NCI-H345 (cell line): Measurements from ENCODE around the gene TRMT61B.

Source experiments
- DNase-seq: peaks from one replicate; lab custom pipeline; 2025; lab: John Stamatoyannopoulos, UW

TRMT61B gene

GRCh38 chr2:28855977-28856376, 14.1 kb downstream of the TRMT61B start:
- DNase-seq: no peak

DNA sequence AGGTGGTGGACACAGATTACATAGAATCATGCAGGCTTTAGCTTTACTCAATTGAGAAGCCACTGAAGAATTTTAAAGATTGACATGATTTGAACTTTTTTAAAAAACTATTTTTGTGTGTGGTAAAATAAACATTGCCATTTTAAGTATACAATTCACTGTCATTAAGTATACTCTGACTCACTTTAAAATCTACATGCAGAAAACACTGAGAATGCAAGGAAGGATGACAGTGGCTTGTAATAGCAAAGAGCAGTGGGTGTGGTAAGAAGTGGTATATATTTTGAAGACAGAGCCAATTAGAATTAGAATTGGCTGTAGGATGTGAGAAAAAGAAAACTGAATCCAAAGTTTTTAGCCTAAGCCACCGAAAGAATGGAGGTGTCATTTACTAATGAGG, 14.9 kb downstream of the TRMT61B start:
- no peak for DNase-seq

DNA sequence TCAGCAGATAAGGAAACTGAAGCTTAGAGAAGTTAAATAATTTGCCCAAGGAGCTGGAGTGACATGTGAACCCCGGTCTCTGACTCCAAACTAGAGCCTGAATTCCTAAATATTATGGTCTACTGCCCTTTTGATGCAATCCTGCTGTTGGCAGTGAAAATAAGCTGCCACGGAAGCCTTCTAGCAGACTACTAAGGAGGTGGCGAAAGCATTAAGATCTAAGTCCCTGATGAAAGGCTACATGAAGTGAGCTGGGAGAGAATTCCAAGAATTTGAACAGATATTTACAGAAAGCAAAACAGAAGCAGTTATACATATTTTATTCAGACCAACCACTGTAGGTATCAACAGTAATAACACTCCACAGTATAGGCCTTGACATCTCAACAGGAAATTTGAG, 28.1 kb downstream of the TRMT61B start:
- no peak for DNase-seq

DNA sequence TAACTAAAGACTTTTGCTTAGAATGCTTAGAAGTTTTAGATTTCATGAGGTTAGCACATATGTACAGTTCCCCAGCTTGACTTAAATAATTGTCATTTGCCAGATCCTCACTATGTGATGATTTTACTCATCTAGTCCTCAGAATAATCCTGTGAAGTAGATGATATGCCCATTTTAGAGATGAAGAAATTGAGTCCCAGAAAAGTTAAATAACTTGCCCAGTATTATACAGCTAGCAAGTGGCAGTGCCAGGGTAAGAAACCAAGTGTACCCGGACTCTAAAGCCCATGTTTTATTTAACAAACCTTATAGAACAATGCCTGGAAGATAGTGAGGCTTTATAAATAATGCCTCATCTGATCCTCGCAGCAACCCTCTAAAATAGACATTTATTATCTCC, 31.1 kb downstream of the TRMT61B start:
- DNase-seq: no peak

DNA sequence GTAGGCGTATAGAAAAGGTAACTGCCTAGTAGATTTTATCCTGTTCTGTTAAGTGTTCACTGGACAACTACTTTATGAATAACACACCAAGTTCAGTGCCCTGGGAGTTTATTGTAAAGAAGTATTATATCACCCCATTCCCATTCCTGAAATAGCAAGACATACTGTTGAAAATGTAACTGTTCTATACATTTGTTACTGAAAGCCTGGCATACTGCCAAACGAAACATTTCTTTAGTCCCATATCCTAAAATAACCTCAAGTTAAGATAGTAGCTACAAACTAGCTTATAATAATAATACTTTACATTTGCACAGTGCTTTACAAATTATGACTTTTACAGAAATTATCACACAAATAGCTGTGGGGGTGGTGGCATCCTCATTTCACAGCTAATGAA, 34.3 kb downstream of the TRMT61B start:
- no peak for DNase-seq

DNA sequence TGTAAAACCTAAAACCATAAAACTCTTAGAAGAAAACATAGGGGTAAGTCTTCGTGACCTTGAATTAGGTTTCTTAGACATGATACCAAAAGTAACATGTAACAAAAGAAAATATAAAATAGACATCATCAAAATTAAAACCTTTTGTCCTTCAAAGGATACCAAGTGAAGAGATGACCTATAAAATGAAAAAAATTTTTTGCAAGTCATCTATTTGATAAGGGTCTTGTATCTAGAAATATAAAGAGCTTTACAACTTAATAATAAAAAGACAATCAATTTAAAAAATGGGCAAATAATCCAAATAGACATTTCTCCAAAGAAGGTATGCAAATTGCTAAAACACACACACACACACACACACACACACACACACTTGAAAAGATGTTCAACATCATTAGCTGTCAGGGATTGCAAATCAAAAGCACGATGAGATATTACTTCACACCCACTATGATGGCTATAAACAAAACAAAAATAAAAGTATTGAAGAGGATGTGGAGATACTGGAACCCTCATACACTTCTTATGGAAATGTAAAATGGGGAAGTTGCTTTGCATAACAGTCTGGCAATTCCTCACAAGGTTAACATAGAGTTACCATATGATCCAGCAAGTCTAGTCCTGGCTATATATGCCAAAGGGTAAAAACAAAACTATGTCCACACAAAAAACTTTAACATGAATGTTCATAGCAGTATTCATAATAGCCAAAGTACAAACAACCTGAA, 36.2 kb downstream of the TRMT61B start:
- no peak for DNase-seq

DNA sequence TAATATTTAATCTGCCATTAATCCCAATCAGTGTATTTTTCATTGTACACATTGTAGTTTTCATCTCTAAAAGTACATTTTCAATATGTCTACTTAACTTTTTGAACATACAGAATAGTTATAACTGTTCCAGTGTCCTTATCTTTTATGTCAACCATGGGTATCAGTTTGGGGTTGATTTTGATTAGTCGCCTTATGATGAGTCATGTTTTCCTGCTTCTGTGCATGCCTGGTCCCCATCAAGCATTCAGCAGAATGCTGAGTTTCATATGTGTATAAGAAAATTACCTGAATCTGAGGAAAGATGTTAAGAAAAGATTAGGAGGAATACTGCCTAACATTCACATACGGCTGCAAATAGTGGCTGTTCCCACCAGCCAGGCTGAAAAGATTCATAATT, 41.7 kb downstream of the TRMT61B start:
- no peak for DNase-seq

- DNase-seq: no peak
Measured at GRCh38 chr2:28824870-28825269, 45.2 kb downstream of the TRMT61B start.

DNA sequence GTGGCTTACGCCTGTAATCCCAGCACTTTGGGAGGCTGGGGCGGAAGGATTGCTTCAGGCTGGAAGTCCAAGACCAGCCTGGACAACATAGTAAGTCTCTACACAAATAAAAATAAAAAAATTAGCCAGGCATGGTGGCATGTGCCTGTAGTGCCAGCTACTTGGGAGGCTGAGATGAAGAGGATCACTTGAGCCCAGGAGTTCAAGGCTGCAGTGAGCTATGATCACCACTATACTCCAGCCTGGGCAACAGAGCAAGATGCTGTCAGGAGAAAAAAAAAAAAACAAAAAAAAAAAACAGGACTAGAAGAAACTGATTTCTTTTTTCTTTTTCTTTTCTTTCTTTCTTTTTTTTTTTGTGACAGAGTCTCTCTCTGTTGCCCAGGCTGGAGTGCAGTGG, 45.9 kb downstream of the TRMT61B start:
- DNase-seq: no peak

DNA sequence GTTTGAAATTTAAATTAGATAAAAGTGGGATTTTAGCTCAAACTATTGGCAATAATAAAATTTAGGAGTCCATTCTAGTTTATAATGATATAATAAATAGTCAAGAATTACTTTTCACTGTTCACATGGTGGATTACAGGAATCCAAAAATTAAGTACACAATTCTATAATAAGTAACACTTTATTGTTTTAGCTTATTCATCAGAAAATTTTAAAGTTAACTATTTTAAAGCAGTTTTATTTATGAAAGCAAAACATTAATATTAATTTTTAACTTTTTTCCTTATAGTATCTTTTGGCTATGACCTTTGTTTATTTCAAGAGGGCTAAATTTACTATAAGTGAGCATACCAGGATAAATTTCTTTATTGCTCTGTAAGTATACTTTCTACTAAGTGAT, 48.1 kb downstream of the TRMT61B start:
- no peak for DNase-seq

DNA sequence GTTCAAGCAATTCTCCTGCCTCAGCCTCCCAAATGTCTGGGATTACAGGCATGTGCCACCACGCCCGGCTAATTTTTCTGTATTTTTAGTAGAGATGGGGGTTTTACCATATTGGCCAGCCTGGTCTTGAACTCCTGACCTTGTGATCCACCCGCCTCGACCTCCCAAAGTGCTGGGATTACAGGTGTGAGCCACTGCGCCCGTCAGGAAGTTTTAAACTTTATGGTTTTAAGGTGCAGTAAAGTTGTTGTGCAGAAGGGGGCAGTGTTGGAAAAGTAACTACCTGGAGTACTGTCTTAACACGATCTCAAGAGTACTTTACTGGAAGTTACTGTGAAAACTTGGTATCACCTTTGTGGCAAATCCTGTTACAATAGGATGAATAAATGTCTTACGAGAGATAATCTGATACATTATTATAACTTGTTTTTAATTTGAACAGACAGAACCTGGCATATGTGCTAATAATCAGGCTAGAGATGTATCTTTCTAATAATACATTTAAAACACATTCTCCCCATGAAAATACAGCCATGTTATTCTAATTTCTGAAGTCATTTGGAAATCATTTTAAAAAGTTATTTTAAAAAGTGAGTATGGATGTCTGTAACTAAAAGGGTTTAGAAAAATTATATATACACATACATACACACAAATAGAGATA, 48.7 kb downstream of the TRMT61B start:
- peak; percentile 57 for DNase-seq

DNA sequence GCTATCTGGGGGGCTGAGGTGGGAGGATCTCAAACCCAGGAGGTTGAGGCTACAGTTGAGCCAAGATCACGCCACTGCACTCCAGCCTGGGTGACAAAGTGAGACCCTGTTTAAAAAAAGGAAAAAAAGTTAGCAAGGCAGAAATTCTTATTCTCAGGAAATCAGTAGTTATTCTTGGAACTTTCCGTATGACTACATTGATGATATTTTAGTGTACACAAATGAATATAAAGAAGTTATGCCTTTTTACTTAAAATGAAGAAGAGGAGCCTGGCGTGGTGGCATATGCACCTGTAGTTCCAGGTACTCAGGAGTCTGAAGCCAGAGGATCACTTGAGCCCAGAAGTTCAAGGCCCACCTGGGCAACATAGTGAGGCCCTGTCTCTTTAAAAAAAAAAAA, 52.1 kb downstream of the TRMT61B start:
- no peak for DNase-seq

- peak; percentile 91 for DNase-seq
Measured at GRCh38 chr2:28810384-28811285, 59.5 kb downstream of the TRMT61B start, which contains the start of gene SPDYA. SPDYA (plus strand) TSS chr2:28810834; CDS start chr2:28816015, 5,181 bp downstream.

DNA sequence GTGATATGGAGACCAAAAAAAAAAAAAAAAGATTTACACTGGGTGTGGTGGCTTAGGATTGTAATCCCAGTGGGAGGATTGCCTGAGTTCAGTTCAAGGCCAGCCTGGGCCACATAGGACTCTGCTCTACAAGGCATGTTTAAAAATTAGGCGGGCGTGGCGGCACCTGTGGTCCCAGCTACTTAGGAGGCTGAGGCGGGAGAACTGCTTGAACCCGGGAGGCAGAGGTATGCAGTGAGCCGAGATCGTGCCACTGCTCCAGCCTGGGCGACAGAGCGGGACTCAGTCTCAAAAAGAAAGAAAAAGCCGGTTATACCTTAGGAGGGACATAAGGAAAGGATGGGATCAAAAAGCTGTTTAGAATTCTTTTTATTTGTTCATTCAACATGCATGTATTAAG, 60.2 kb downstream of the TRMT61B start:
- DNase-seq: no peak

- DNase-seq: no peak
Measured at GRCh38 chr2:28802975-28803429, 67.1 kb downstream of the TRMT61B start.

DNA sequence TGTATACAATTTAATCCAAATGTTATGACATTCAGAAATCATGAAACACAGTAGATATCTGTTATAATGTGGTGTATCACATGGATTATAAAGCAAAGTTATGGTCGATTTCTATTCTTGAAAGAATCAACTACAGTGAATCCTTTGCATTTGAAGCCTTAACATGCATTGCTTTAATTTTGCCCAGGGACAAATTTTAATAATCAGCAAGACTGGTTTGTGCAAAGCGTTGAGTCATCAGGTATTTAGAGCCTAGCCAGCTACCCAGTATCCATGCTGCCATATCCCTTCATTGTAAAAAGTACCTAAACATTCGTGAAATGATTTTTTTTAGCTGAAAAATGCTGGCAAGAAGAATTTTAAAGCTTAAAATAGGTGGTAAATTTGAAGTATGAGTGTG, 68.4 kb downstream of the TRMT61B start:
- DNase-seq: no peak
